ENCODE results near the gene STOML1. TPM values are rescaled to one million over a fixed set of nuclear protein-coding genes. Genes with fewer than 3 reads are reported as not detected.
A peak's percentile ranks its signal among the peaks of the same experiment; 100 is the strongest.

STOML1 gene
- total and polyA plus RNA-seq, 9 of the 15 experiments (the other 6 are each of a cell fraction or from before 2014, with no cell fraction given), result 0.25 to 9.7 (median 4.6) TPM

GRCh38 chr15:73989001-73989798 lies 2.9 kb downstream of the STOML1 start:
- H3K36me3 ChIP-seq (ENCODE audit: control insufficient read depth, insufficient read depth, low read length), result no peaks in the 10 kb centered on the region
- 64% methylated on average over 9 of the region's 9 CpGs for WGBS (ENCODE audit: insufficient coverage, low coverage, missing lambda C conversion rate)
- peaks cover 37 to 47% of the 10 kb centered on the region in 2 experiments for H3K4me1 ChIP-seq (replicated peaks in 1 of 2; ENCODE audit: control insufficient read depth in 2 of 2, insufficient read depth in 2 of 2, low read length in 2 of 2)
- DNase-seq (ENCODE audit: extremely low read depth in 1 of 4, low spot score in 3 of 4), result peak in 1 of 4 experiments; percentile 44
- BruUV-seq (replicated peaks), result no TSS peak
- in situ Hi-C loops (cut with MboI), result no loop called here
- ATAC-seq, result no peak
- H2AFZ ChIP-seq (ENCODE audit: low read depth, low read length), result no peak overlapping the region; the same call in 1 of the 2 replicates
- peak overlapping the region in 1 of 2 experiments; percentile 61; a peak in 2 of 4 replicates for H3K9ac ChIP-seq (ENCODE audit: insufficient read depth in 1 of 2, low read depth in 2 of 2, low read length in 2 of 2)
- TF ChIP-seq JUND (IDR thresholded peaks at IDR 0.05; ENCODE audit: borderline replicate concordance, low read depth, low read length), result peak; percentile 76
- peak; percentile 52; the same call in 2 of the 3 replicates for TF ChIP-seq JUND (tag; IDR thresholded peaks at IDR 0.05; ENCODE audit: borderline replicate concordance, low read depth, low read length)
- 0 out of 2 replicates have a peak, but pooled peaks have one; percentile 9 for TF ChIP-seq JUN (IDR thresholded peaks at IDR 0.05; ENCODE audit: borderline replicate concordance, low read depth, low read length)
- no peak for TF ChIP-seq JUN (CRISPR knock-in tag; IDR thresholded peaks at IDR 0.05; ENCODE audit: borderline replicate concordance)
- peak; percentile 85 for TF ChIP-seq FOSL1 (tag; conservative IDR thresholded peaks at IDR 0.05)
- peak; percentile 54 for TF ChIP-seq ATF3 (IDR thresholded peaks at IDR 0.05)
- TF ChIP-seq ATF3 (CRISPR knock-in tag; conservative IDR thresholded peaks at IDR 0.05), result no peak
- TF ChIP-seq NR3C1 (CRISPR knock-in tag; IDR thresholded peaks at IDR 0.05), result no peak
- H3K9me1 ChIP-seq (ENCODE audit: control insufficient read depth, insufficient read depth, low read length), result no peaks in the 10 kb centered on the region
- H3K27ac ChIP-seq (ENCODE audit: extremely low read depth, low read depth, low read length), result peak overlapping the region; percentile 14; the same call in 1 of the 3 replicates
- H4K20me1 ChIP-seq (replicated peaks; ENCODE audit: control insufficient read depth, insufficient read depth, low read length), result no peaks in the 10 kb centered on the region
- POLR2A ChIA-PET, result interaction anchor here (0.6 kb wide), 1 partner anchor 11 kb away, joined by 5 read pairs; no protein-coding TSS in a partner anchor
- H3K27me3 ChIP-seq (ENCODE audit: control insufficient read depth in 2 of 2, insufficient read depth in 2 of 2, low read length in 2 of 2), result no peaks in the 10 kb centered on the region; a peak in 1 of 5 replicates
- CTCF ChIA-PET (ENCODE audit: low intra/inter-chr PET ratio), result no interaction called here
- FAIRE-seq, result peak; percentile 74
- no peak overlapping the region for H3K4me3 ChIP-seq
- H3K4me2 ChIP-seq (ENCODE audit: insufficient read depth, low read length), result peak overlapping the region; percentile 19
- no peaks in the 10 kb centered on the region for H3K9me3 ChIP-seq (replicated peaks; ENCODE audit: control insufficient read depth, insufficient read depth, low read depth, low read length)
- intact Hi-C loops (cut with micrococcal nuclease), result no loop called here
- peaks cover 2% of the 10 kb centered on the region; the same call in 1 of the 3 replicates for H3K79me2 ChIP-seq (ENCODE audit: control insufficient read depth, insufficient read depth, low read length)
